ENCODE measurements around the gene TGM2.

DNA sequence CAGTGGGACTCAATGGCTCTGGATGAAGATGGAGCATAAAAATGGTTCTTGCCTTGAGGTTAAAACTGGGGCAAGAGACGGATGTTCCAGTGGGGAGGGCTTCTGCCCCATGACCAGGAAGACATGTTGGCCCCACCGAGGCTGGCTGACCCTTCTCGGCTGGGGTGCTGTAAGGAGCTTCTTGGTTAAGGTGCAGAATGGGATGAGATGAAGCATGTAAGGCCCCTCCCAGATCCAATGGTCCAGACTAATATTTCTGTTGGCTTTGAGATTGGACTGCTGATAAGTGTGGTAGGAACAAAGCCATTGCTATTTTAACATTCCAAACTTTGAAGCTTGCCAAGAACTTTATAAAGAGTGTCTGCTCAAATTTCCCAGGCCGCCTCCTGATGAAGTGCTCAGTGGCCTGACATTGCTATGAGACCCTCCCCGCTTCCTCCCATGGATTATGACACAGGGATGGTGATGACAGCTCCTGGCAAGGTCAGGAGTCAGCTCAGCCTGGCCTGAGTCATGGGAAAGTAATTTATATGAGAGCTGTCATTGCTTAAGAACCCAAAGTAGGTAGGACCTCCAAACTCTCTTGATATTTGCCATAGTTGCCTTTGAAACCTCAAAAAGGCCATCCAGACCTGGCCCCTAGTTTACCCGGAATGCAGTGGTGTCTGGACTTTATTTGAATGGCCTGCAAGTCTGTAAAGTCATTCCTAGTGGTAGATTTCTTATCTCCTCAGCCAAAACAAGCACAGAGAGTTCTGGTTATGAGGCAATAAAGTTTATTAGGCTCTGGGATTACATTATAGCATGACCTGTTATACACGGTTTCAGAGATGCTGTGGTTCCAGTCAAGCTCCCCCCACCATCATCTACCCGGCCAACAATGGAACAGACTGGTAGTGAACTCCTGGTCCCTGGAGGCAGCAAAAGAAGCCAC, 55.2 kb downstream of the TGM2 start:
- TF ChIP-seq, protein P1, sequence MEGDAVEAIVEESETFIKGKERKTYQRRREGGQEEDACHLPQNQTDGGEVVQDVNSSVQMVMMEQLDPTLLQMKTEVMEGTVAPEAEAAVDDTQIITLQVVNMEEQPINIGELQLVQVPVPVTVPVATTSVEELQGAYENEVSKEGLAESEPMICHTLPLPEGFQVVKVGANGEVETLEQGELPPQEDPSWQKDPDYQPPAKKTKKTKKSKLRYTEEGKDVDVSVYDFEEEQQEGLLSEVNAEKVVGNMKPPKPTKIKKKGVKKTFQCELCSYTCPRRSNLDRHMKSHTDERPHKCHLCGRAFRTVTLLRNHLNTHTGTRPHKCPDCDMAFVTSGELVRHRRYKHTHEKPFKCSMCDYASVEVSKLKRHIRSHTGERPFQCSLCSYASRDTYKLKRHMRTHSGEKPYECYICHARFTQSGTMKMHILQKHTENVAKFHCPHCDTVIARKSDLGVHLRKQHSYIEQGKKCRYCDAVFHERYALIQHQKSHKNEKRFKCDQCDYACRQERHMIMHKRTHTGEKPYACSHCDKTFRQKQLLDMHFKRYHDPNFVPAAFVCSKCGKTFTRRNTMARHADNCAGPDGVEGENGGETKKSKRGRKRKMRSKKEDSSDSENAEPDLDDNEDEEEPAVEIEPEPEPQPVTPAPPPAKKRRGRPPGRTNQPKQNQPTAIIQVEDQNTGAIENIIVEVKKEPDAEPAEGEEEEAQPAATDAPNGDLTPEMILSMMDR (IDR thresholded peaks at IDR 0.05) = no peak
- TF ChIP-seq POLR2A (IDR thresholded peaks at IDR 0.05) (no peak), EP300 (IDR thresholded peaks at IDR 0.05) (peak; percentile 54 to 90 (median 80))
